Ovary (tissue), 3 donors: ENCODE measurements around the gene PELI3.

Experiments
- CTCF ChIP-seq, 3 donors: fragments of 450-650 bp in 2 of 3; fragments of 200-600 bp in 1 of 3; IDR thresholded peaks; one replicate each; pipeline versions ENCODE4 v1.5.1 to v1.8.0; 2016 to 2022; ENCODE audit warnings: antibody characterized with exemption in 3 of 3, mild to moderate bottlenecking in 1 of 3
- EP300 ChIP-seq: sonication (generic); formaldehyde crosslinking; IDR thresholded peaks from one replicate; pipeline ENCODE4 v1.6.1; 2017; ENCODE audit warnings: antibody characterized with exemption
- POLR2A ChIP-seq: fragments of 450-650 bp; IDR thresholded peaks from one replicate; pipeline ENCODE4 v1.6.1; 2017; ENCODE audit warnings: antibody characterized with exemption, mild to moderate bottlenecking, moderate library complexity
- donor health status: DM: no; HTN: no; CAD: no.

- TF ChIP-seq POLR2A (no peak), CTCF (IDR thresholded peaks at IDR 0.05) (no peak), EP300 (no peak)
These were observed 48.3 kb upstream of the PELI3 start for GRCh38 chr11:66418168-66418985.
